Prostate gland (tissue), 2 donors: ENCODE results near the gene GLIS1.

Experiments
- POLR2AphosphoS5 ChIP-seq: sonication (generic); formaldehyde crosslinking; IDR thresholded peaks from one replicate; pipeline ENCODE4 v1.6.1; 2017; ENCODE audit warnings: antibody characterized with exemption
- TF ChIP-seq, protein P1 (sequence below), 4 experiments: fragments of 200-600 bp in 2 of 4; fragments of 450-650 bp in 2 of 4; sonication (generic) in 2 of 4; IDR thresholded peaks; 1 replicate in 3 of 4; 2 replicates in 1 of 4; pipeline ENCODE4 v1.5.1; 2016 to 2019; ENCODE audit warnings: antibody characterized with exemption in 4 of 4, mild to moderate bottlenecking in 2 of 4, moderate library complexity in 2 of 4

DNA sequence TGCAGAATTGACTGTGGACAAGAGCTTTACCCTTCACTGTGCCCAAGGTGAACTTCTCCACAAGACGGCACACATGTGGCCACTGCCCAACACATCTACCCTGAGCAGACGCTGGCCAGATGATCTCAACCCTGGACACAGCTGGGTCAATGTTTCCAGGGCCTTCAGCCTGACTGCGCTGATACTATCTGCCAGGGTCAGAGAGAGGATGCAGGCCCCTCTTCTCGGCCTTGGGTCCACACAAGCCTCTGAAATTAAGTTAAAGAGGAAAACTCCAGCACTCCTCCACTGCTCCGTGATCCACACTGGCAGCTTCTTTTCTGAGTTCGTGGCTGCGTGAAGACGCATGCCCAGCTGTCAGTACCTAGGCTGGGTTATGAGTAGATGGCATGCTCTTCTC, 58.1 kb downstream of the GLIS1 start:
- TF ChIP-seq, protein P1, sequence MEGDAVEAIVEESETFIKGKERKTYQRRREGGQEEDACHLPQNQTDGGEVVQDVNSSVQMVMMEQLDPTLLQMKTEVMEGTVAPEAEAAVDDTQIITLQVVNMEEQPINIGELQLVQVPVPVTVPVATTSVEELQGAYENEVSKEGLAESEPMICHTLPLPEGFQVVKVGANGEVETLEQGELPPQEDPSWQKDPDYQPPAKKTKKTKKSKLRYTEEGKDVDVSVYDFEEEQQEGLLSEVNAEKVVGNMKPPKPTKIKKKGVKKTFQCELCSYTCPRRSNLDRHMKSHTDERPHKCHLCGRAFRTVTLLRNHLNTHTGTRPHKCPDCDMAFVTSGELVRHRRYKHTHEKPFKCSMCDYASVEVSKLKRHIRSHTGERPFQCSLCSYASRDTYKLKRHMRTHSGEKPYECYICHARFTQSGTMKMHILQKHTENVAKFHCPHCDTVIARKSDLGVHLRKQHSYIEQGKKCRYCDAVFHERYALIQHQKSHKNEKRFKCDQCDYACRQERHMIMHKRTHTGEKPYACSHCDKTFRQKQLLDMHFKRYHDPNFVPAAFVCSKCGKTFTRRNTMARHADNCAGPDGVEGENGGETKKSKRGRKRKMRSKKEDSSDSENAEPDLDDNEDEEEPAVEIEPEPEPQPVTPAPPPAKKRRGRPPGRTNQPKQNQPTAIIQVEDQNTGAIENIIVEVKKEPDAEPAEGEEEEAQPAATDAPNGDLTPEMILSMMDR (IDR thresholded peaks at IDR 0.05): no peak
- no peak for TF ChIP-seq POLR2AphosphoS5
